NCI-H510A (cell line): ENCODE measurements around the gene MAN1A1.

Source experiments
- DNase-seq: peaks from one replicate; lab custom pipeline; 2025; lab: John Stamatoyannopoulos, UW

The MAN1A1 gene

GRCh38 chr6:119233312-119233984, 116.1 kb downstream of the MAN1A1 start:
- no peak for DNase-seq

GRCh38 chr6:119231394-119231793, 118.2 kb downstream of the MAN1A1 start:
- no peak for DNase-seq

GRCh38 chr6:119230160-119230559, 119.4 kb downstream of the MAN1A1 start:
- DNase-seq = no peak

- no peak for DNase-seq
These were observed 122.2 kb downstream of the MAN1A1 start for GRCh38 chr6:119227377-119227776.

GRCh38 chr6:119226089-119226488, 123.5 kb downstream of the MAN1A1 start:
- DNase-seq = no peak

GRCh38 chr6:119224095-119224701, 125.4 kb downstream of the MAN1A1 start:
- DNase-seq = no peak

- DNase-seq = no peak
These were observed 129.1 kb downstream of the MAN1A1 start for GRCh38 chr6:119220452-119220851.

GRCh38 chr6:119218548-119218947, 131.0 kb downstream of the MAN1A1 start:
- DNase-seq = no peak

GRCh38 chr6:119215885-119216590, 133.5 kb downstream of the MAN1A1 start:
- no peak for DNase-seq

- no peak for DNase-seq
These were observed 134.3 kb downstream of the MAN1A1 start for GRCh38 chr6:119215309-119215708.

GRCh38 chr6:119210596-119210995, 139.0 kb downstream of the MAN1A1 start:
- DNase-seq = no peak

- DNase-seq = no peak
These were observed 139.9 kb downstream of the MAN1A1 start for GRCh38 chr6:119209452-119210205.

GRCh38 chr6:119207971-119208725, 141.4 kb downstream of the MAN1A1 start:
- DNase-seq = no peak

GRCh38 chr6:119207327-119207726, 142.2 kb downstream of the MAN1A1 start:
- no peak for DNase-seq

- no peak for DNase-seq
These were observed 143.5 kb downstream of the MAN1A1 start for GRCh38 chr6:119205911-119206618.

- no peak for DNase-seq
These were observed 144.8 kb downstream of the MAN1A1 start for GRCh38 chr6:119204719-119205118.

- DNase-seq = no peak
These were observed 148.1 kb downstream of the MAN1A1 start for GRCh38 chr6:119201480-119201879.

GRCh38 chr6:119200512-119201175, 148.9 kb downstream of the MAN1A1 start:
- no peak for DNase-seq

- DNase-seq = no peak
These were observed 152.3 kb downstream of the MAN1A1 start for GRCh38 chr6:119197271-119197670.

- no peak for DNase-seq
These were observed 152.8 kb downstream of the MAN1A1 start for GRCh38 chr6:119196715-119197114.

GRCh38 chr6:119195848-119196247, 153.7 kb downstream of the MAN1A1 start:
- no peak for DNase-seq
